ENCODE results near the gene SLC35D1.
"Not testable (repeated sequence)": the region's sequence is repeated elsewhere in the genome, so short reads cannot be mapped to it uniquely, and the experiment has no call there.

SLC35D1 gene

DNA sequence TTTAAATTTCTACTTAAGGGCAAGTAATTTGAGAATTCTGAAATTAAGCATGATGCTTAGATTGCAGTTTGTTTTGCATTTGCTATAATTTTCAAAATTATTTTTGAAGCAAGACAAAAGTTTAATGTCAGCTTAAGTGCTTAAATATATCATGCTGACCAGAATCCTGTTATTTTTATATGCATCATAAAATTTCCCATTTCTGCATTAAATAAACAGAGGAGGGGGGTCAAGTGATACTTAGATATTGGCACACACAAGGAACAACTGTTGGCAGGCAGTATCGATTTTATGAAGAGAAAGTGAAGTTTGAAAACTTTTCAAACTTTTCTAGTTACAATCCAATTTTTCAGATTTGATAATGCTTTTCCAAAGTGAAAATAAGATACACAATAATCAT, 68.1 kb downstream of the SLC35D1 start:
- no peak for DNase-seq (ENCODE audit: low read depth in 2 of 2)

DNA sequence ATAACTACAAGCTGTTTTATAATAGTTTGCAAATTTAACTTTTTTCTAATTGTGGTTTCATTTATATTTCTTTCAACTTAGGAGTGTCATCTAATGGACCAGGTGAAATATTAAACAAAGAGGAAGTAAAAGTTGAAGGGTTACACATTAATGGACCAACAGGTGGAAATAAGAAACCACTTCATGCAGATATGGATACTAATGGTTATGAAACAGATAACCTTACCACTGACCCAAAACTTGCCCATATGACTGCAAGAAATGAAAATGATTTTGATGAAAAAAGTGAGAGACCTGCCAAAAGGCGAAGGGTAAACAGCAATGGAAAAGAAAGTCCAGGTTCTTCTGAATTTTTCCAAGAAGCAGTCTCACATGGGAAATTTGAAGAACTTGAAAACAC, 69.5 kb downstream of the SLC35D1 start:
- no peak for DNase-seq (ENCODE audit: low read depth in 2 of 2)

- DNase-seq (ENCODE audit: low read depth in 2 of 2), result no peak
Measured at GRCh38 chr1:66982561-66983260, 71.2 kb downstream of the SLC35D1 start.

- peak in 1 of 2 donors; percentile 28 for DNase-seq (ENCODE audit: low read depth in 2 of 2)
Measured at GRCh38 chr1:66981679-66982078, 72.3 kb downstream of the SLC35D1 start.

DNA sequence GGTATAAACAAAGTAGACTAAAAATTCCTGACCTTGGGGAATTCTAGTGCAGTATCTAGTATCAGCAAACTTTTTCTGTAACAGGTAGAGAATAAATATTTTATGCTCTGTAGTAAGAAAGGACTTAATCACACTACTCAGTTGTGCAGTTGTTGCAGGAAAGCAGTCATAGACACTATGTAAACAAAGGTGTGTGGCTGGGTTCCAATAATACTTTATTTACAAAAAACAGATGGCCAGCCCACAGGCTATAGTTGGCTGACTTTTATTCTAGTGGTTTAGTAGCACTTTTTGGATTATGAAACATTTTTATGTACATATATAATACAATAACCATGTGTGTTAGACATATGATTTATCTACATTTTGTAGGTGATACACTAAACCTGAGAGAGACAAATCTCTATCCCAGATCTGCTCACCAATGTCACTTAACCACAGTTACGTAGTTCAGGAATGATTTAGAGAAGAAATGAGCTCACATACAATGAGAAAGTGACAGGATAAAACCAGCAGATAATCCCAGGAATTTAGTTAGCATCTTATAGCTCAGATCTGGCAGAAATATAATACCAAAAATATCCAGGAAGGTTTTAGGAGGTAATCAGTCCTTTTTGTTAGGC, 73.1 kb downstream of the SLC35D1 start:
- DNase-seq (ENCODE audit: low read depth in 2 of 2), result no peak

DNA sequence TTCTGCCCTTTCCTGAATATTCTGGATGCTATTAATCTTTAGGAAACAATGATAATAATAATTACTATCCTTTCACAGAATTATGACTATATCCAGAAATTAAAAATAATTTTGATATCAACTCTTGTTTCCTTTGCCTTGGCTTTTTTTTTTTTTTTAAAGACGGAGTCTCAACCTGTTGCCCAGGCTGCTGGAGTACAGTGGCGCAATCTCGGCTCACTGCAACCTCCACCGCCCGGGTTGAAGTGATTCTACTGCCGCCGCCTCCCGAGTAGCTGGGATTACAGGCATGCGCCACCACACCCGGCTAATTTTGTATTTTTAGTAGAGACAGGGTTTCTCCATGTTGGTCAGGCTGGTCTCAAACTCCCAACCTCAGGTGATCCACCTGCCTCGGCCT, 74.3 kb downstream of the SLC35D1 start:
- not testable (repeated sequence) for DNase-seq (ENCODE audit: low read depth in 2 of 2)

- DNase-seq (ENCODE audit: low read depth in 2 of 2), result no peak
Measured at GRCh38 chr1:66978201-66978600, 75.7 kb downstream of the SLC35D1 start.

DNA sequence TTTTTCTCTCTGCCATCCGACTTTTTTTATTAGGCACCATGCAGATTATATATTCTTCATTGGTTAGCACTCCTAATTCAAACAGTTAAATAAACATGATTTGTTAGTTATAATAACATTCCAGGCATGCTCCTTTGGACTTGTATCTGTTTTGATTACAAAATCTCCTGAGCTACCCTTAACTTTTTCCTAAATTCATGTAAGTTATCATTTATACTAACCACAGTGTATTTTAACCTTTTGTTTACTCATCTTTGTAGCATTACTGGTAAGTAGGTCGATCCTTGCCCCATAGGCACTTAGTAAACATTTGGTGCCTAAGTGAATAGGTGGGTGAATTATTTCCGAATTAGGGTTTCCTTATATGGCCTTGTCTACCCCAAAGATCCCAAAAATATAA, 85.4 kb downstream of the SLC35D1 start:
- no peak for DNase-seq (ENCODE audit: low read depth in 2 of 2)

DNA sequence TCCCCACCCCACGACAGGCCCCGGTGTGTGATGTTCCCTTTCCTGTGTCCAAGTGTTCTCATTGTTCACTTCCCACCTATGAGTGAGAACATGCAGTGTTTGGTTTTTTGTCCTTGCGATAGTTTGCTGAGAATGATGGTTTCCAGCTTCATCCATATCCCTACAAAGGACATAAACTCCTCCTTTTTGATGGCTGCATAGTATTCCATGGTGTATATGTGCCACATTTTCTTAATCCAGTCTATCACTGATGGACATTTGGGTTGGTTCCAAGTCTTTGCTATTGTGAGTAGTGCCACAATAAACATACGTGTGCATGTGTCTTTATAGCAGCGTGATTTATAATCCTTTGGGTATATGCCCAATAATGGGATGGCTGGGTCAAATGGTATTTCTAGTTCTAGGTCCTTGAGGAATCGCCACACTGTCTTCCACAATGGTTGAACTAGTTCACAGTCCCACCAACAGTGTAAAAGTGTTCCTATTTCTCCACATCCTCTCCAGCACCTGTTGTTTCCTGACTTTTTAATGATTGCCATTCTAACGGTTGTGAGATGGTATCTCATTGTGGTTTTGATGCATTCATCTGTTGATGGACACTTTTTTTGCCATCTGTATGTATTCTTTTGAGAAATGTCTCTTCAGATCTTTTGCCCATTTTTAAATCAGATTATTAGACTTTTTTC, 87.6 kb downstream of the SLC35D1 start:
- not testable (repeated sequence) for DNase-seq (ENCODE audit: low read depth in 2 of 2)

DNA sequence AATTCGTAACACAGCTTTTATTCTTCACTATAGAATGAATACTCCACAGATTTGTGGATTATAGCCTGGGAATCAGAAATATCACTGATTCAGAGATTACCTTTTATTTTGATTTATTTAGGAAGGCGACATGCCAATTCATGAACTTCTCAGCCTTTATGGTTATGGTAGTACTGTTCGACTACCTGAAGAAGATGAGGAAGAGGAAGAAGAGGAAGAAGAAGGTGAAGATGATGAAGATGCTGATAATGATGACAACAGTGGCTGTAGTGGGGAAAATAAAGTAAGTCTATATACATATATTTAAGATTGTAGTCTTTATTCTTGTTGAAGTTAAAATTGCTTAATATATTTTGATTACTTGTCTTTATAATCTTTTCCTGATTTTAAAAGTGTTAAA, 96.0 kb downstream of the SLC35D1 start:
- DNase-seq (ENCODE audit: low read depth in 2 of 2), result no peak

- DNase-seq (ENCODE audit: low read depth in 2 of 2), result no peak
Measured at GRCh38 chr1:66954208-66954607, 99.7 kb downstream of the SLC35D1 start.

- DNase-seq (ENCODE audit: low read depth in 2 of 2), result no peak
Measured at GRCh38 chr1:66951513-66951912, 102.4 kb downstream of the SLC35D1 start.

All from stimulated activated CD4-positive, alpha-beta T cell treated with anti-CD3 and anti-CD28 coated beads, Interleukin-1b, Interleukin-23, amount 100 ng/mL, for 4 hours (primary cell).